Left lung (tissue), 10 donors: ENCODE data around the gene MEGF8. TPM values are rescaled to one million over a fixed set of nuclear protein-coding genes. Genes with fewer than 3 reads are reported as not detected.

Experiments used
- ATAC-seq: fragments of 200-7000 bp; cut with Tn5 transposase; one replicate; pipeline ENCODE4 v1.9.1; 2020; ENCODE audit warnings: moderate library complexity
- DNase-seq, 4 donors: peaks; one replicate each; pipeline ENCODE4 v3.0.0-alpha.2; 2013 to 2020
- H3K27ac ChIP-seq, 2 donors: fragments of 200-600 bp; sonication (generic) in 1 of 2; one replicate each; pipeline versions ENCODE4 v1.5.0 to v1.8.0; 2020 to 2021
- H3K27me3 ChIP-seq, 2 donors: fragments of 200-600 bp; sonication (generic) in 1 of 2; one replicate each; pipeline versions ENCODE4 v1.5.0 to v1.8.0; 2020 to 2021
- H3K36me3 ChIP-seq, 2 donors: fragments of 200-600 bp; sonication (generic) in 1 of 2; one replicate each; pipeline versions ENCODE4 v1.5.0 to v1.8.0; 2020 to 2021
- H3K4me1 ChIP-seq, 2 donors: fragments of 200-600 bp; one replicate each; pipeline ENCODE4 v1.8.0; 2021
- H3K4me3 ChIP-seq, 2 donors: fragments of 200-600 bp; sonication (generic) in 1 of 2; one replicate each; pipeline versions ENCODE4 v1.5.0 to v1.8.0; 2020 to 2021; ENCODE audit warnings: mild to moderate bottlenecking in 1 of 2
- H3K9me3 ChIP-seq, 2 donors: fragments of 200-600 bp; sonication (generic) in 1 of 2; one replicate each; pipeline versions ENCODE4 v1.5.0 to v1.8.0; 2020 to 2021
- CTCF ChIP-seq, 2 donors: fragments of 200-600 bp; sonication (generic) in 1 of 2; IDR thresholded peaks; one replicate each; pipeline versions ENCODE4 v1.5.0 to v1.8.0; 2021; ENCODE audit warnings: antibody characterized with exemption in 2 of 2
- intact Hi-C, 2 donors: fragments of 100-400 bp; cut with DNase I; formaldehyde crosslinking; loops; one replicate each; pipeline versions ENCODE4 v1.11.2 to v1.14.2; 2022
- polyA plus RNA-seq, 6 donors: library from polyadenylated mRNA; unstranded; fragments of 120-200 nt; gene quantifications; one replicate each; pipeline ENCODE4 v1.2.1, GENCODE V29; 2013; ENCODE audit not compliant: insufficient read length in 6 of 6
- total RNA-seq, 2 donors: library from RNA; stranded (reverse); fragmentation: NEBNext Ultra II Directional; extraction: Animal tissue kit (Norgen Biotek cat#: 25700); gene quantifications; one replicate each; pipeline ENCODE4 v1.2.1, GENCODE V29; 2021
- donor health status: DM: no; HTN: yes; CAD: no.
- donor health status: DM: no; HTN: no; CAD: no.

MEGF8 gene
- total and polyA plus RNA-seq, 8 donors: 15.7 to 38.9 (median 34.8) TPM

GRCh38 chr19:42325896-42326771 lies 699 bp downstream of the MEGF8 start:
- H3K9me3 ChIP-seq: no peaks in the 10 kb centered on the region
- peak; percentile 35 for ATAC-seq
- intact Hi-C loops: no loop called here
- H3K36me3 ChIP-seq: no peaks in the 10 kb centered on the region
- peak overlapping the region; percentile 89 to 98 for H3K4me3 ChIP-seq
- H3K27ac ChIP-seq: peak overlapping the region; percentile 48 to 79
- H3K27me3 ChIP-seq: peaks cover 22 to 39% of the 10 kb centered on the region in 2 donors
- peaks cover 16 to 37% of the 10 kb centered on the region in 2 donors for H3K4me1 ChIP-seq
- DNase-seq: no peak
- TF ChIP-seq CTCF (IDR thresholded peaks at IDR 0.05): no peak

- H3K4me1 ChIP-seq: peaks cover 16 to 37% of the 10 kb centered on the region in 2 donors
- no peaks in the 10 kb centered on the region for H3K9me3 ChIP-seq
- DNase-seq (no peak), ATAC-seq (no peak)
- no peak overlapping the region for H3K27ac ChIP-seq
- TF ChIP-seq CTCF (IDR thresholded peaks at IDR 0.05): no peak
- no peaks in the 10 kb centered on the region for H3K36me3 ChIP-seq
- no peak overlapping the region for H3K4me3 ChIP-seq
- intact Hi-C loops: no loop called here
- peaks cover 22 to 32% of the 10 kb centered on the region in 2 donors for H3K27me3 ChIP-seq
Measured at GRCh38 chr19:42326969-42327368, 1.5 kb downstream of the MEGF8 start.

GRCh38 chr19:42327381-42327780 lies 1.9 kb downstream of the MEGF8 start:
- DNase-seq (no peak), ATAC-seq (no peak)
- no peaks in the 10 kb centered on the region for H3K9me3 ChIP-seq
- no peak overlapping the region for H3K27ac ChIP-seq
- H3K36me3 ChIP-seq: no peaks in the 10 kb centered on the region
- intact Hi-C loops: no loop called here
- peaks cover 22 to 28% of the 10 kb centered on the region in 2 donors for H3K27me3 ChIP-seq
- no peak overlapping the region for H3K4me3 ChIP-seq
- H3K4me1 ChIP-seq: peaks cover 16 to 37% of the 10 kb centered on the region in 2 donors
- TF ChIP-seq CTCF (IDR thresholded peaks at IDR 0.05): no peak

GRCh38 chr19:42328106-42328505 lies 2.7 kb downstream of the MEGF8 start:
- ATAC-seq (no peak), DNase-seq (no peak)
- no peak overlapping the region for H3K27ac ChIP-seq
- H3K9me3 ChIP-seq: no peaks in the 10 kb centered on the region
- intact Hi-C loops: no loop called here
- peaks cover 16 to 37% of the 10 kb centered on the region in 2 donors for H3K4me1 ChIP-seq
- no peak overlapping the region for H3K4me3 ChIP-seq
- TF ChIP-seq CTCF (IDR thresholded peaks at IDR 0.05): no peak
- no peaks in the 10 kb centered on the region for H3K36me3 ChIP-seq
- H3K27me3 ChIP-seq: peaks cover 19 to 21% of the 10 kb centered on the region in 2 donors

- Histone ChIP-seq H3K27ac (no peak overlapping the region), H3K4me3 (no peak overlapping the region), H3K27me3 (peaks cover 11 to 13% of the 10 kb centered on the region in 2 donors), H3K36me3 (no peaks in the 10 kb centered on the region), H3K9me3 (no peaks in the 10 kb centered on the region), H3K4me1 (peaks cover 16 to 34% of the 10 kb centered on the region in 2 donors)
- intact Hi-C loops: no loop called here
- no peak for DNase-seq
- no peak for TF ChIP-seq CTCF (IDR thresholded peaks at IDR 0.05)
- ATAC-seq: no peak
Measured at GRCh38 chr19:42328854-42329253, 3.4 kb downstream of the MEGF8 start.
